ENCODE data around the gene SHQ1. TPM values are rescaled to one million over a fixed set of nuclear protein-coding genes. Genes with fewer than 3 reads are reported as not detected.

SHQ1 gene
- total RNA-seq, 1 experiment from 2014 or later, result 32.5 TPM

GRCh38 chr3:72830452-72831223, 17.6 kb downstream of the SHQ1 start:
- no peak overlapping the region for H3K23ac ChIP-seq (ENCODE audit: insufficient read length, low read depth, low read length)
- no peaks in the 10 kb centered on the region for H3K79me1 ChIP-seq (ENCODE audit: insufficient read depth, low read depth, low read length, poor library complexity, severe bottlenecking)
- H2AK5ac ChIP-seq (ENCODE audit: insufficient read length, low read length), result no peak overlapping the region
- no peaks in the 10 kb centered on the region for H3K4me1 ChIP-seq (ENCODE audit: insufficient read depth, low read length)
- H3K14ac ChIP-seq (ENCODE audit: insufficient read depth, low read length), result no peak overlapping the region
- Mint-ChIP-seq H3K27me3 (ENCODE audit: low read depth) (no peaks in the 10 kb centered on the region), H3K36me3 (ENCODE audit: insufficient read depth in 1 of 3, low read depth in 3 of 3) (peaks cover 8 to 22% (median 10%) of the 10 kb centered on the region in 3 experiments; a peak in 5 of 7 replicates), H3K9me3 (no peaks in the 10 kb centered on the region), H3K4me1 (no peaks in the 10 kb centered on the region), H3K27ac (no peak overlapping the region), H3K4me3 (no peak overlapping the region)
- no peak overlapping the region for H4K8ac ChIP-seq (replicated peaks; ENCODE audit: insufficient read length, low read depth, low read length)
- no peaks in the 10 kb centered on the region for H3K9me3 ChIP-seq (ENCODE audit: control insufficient read depth, low read depth, low read length)
- no peak for TF ChIP-seq CTCF (conservative IDR thresholded peaks at IDR 0.05)
- H2BK20ac ChIP-seq (ENCODE audit: low read depth, low read length, poor library complexity, severe bottlenecking), result no peak overlapping the region
- H2BK12ac ChIP-seq (ENCODE audit: insufficient read length, low read depth, low read length), result no peak overlapping the region
- no peak overlapping the region for H2BK15ac ChIP-seq (ENCODE audit: low read depth, low read length)
- no peak overlapping the region for H2BK120ac ChIP-seq (ENCODE audit: low read depth, low read length, poor library complexity, severe bottlenecking)
- no peak overlapping the region for H3K18ac ChIP-seq (ENCODE audit: insufficient read length, low read depth, low read length)
- H3K79me2 ChIP-seq (ENCODE audit: insufficient read depth, low read length), result no peaks in the 10 kb centered on the region
- no peak overlapping the region for H3K27ac ChIP-seq (ENCODE audit: insufficient read length, low read depth, low read length)
- H3K4ac ChIP-seq (ENCODE audit: low read depth, low read length), result no peak overlapping the region
- H3K23me2 ChIP-seq (ENCODE audit: insufficient read length, low read depth, low read length, poor library complexity, severe bottlenecking), result no peaks in the 10 kb centered on the region
- H3K4me2 ChIP-seq (ENCODE audit: insufficient read depth, insufficient read length, low read length), result no peak overlapping the region
- no peak overlapping the region for H3K56ac ChIP-seq (ENCODE audit: insufficient read length, low read depth, low read length)
- no peak overlapping the region for H2BK5ac ChIP-seq (ENCODE audit: insufficient read length, low read length)
- no peak overlapping the region for H2AFZ ChIP-seq (ENCODE audit: low read length)
- no peak for DNase-seq
- no peak overlapping the region for H3K9ac ChIP-seq (ENCODE audit: extremely low read depth, insufficient read length, low read length)
- no peak overlapping the region for H4K91ac ChIP-seq (ENCODE audit: insufficient read length, low read depth, low read length)
- H3K27me3 ChIP-seq (ENCODE audit: insufficient read depth, low read length), result no peaks in the 10 kb centered on the region
- no peak overlapping the region for H4K5ac ChIP-seq (ENCODE audit: insufficient read length, low read depth, low read length)
- no peaks in the 10 kb centered on the region for H4K20me1 ChIP-seq (ENCODE audit: control insufficient read depth, insufficient read depth, insufficient read length)
- no peak overlapping the region for H3T11ph ChIP-seq (ENCODE audit: low read length)
